Thyroid gland (tissue), 4 donors: ENCODE measurements around the gene SFXN2. TPM values are rescaled to one million over a fixed set of nuclear protein-coding genes. Genes with fewer than 3 reads are reported as not detected.

Experiments used
- DNase-seq, 2 donors: peaks; one replicate each; pipeline ENCODE4 v3.0.0-alpha.2; 2019
- H3K27ac ChIP-seq, 3 donors: fragments of 200-600 bp; sonication (generic); 1 replicate in 2 of 3; 2 replicates in 1 of 3; pipeline ENCODE4 v1.5.1; 2016 to 2019; ENCODE audit warnings: mild to moderate bottlenecking in 1 of 3, moderate library complexity in 1 of 3
- H3K27me3 ChIP-seq: fragments of 200-600 bp; sonication (generic); one replicate; pipeline ENCODE4 v1.5.1; 2019
- H3K36me3 ChIP-seq, 2 donors: fragments of 200-600 bp; sonication (generic); one replicate each; pipeline ENCODE4 v1.5.1; 2016 to 2019
- H3K4me1 ChIP-seq, 2 donors: fragments of 200-600 bp; sonication (generic); one replicate each; pipeline ENCODE4 v1.5.1; 2017 to 2019
- H3K4me3 ChIP-seq, 3 donors: fragments of 200-600 bp; sonication (generic); replicated peaks in 1 of 3; 1 replicate in 2 of 3; 2 replicates in 1 of 3; pipeline ENCODE4 v1.5.1; 2016; ENCODE audit warnings: mild to moderate bottlenecking in 1 of 3
- H3K9me3 ChIP-seq: fragments of 200-600 bp; sonication (generic); one replicate; pipeline ENCODE4 v1.5.1; 2017
- POLR2A ChIP-seq, 2 donors: fragments of 450-650 bp; IDR thresholded peaks; one replicate each; pipeline ENCODE4 v1.6.1; 2017; ENCODE audit warnings: antibody characterized with exemption in 2 of 2, mild to moderate bottlenecking in 2 of 2, moderate library complexity in 1 of 2
- WGBS, 2 donors: methylation state at CpG; one replicate each; pipeline ENCODE4 v1.1.5; 2017; 5-methylcytosine and 5-hydroxymethylcytosine counted together
- intact Hi-C: fragments of 100-400 bp; cut with DNase I; formaldehyde crosslinking; loops from one replicate; pipeline ENCODE4 v1.15.1; 2023
- total RNA-seq, 4 donors: library from RNA; depleted of rRNA; stranded (reverse); fragments of >200 nt; gene quantifications; one replicate each; pipeline ENCODE4 v1.2.3, GENCODE V29; 2016
- TF ChIP-seq, protein P1 (sequence below), 6 experiments: fragments of 200-600 bp in 3 of 6; fragments of 450-650 bp in 3 of 6; sonication (generic) in 3 of 6; IDR thresholded peaks; one replicate each; pipeline ENCODE4 v1.5.1; 2016 to 2019; ENCODE audit warnings: antibody characterized with exemption in 6 of 6, mild to moderate bottlenecking in 2 of 6, inconsistent platforms in 1 of 6, moderate library complexity in 1 of 6

The SFXN2 gene
- total RNA-seq, 4 donors from 2014 or later = 5.1 to 38.4 (median 20.9) TPM

DNA sequence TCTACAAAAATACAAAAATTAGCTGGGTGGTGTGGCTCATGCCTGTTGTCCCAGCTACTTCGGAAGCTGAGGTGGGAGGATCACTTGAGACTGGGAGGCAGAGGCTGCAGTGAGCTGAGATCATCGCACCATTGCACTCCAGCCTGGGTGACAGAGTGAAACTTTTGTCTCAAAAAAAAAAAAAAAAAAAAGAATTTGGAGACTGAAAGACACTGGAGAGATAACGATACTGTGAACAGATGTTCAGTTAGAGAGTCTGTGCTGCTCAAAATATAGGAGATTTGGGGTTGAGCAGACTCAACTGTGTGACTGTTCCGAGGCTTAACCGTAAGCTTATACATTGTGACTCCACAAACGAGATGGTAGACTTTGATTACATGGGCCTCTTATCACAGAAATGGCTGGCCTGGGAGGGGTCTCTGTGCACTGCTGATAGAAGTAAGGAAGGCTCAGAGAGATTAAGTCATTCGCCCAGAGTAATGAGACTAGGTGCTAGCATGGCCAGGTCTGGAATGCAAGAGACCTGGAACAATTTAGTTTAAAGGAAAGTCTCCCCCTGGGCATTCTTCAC is 48.7 kb downstream of the SFXN2 start:
- intact Hi-C loops = no loop called here
- Histone ChIP-seq H3K27me3 (no peaks in the 10 kb centered on the region), H3K36me3 (no peaks in the 10 kb centered on the region), H3K9me3 (no peaks in the 10 kb centered on the region), H3K27ac (peak overlapping the region; percentile 3 to 53 (median 13)), H3K4me3 (no peak overlapping the region), H3K4me1 (peaks cover 76 to 82% of the 10 kb centered on the region in 2 donors)
- TF ChIP-seq, protein P1, sequence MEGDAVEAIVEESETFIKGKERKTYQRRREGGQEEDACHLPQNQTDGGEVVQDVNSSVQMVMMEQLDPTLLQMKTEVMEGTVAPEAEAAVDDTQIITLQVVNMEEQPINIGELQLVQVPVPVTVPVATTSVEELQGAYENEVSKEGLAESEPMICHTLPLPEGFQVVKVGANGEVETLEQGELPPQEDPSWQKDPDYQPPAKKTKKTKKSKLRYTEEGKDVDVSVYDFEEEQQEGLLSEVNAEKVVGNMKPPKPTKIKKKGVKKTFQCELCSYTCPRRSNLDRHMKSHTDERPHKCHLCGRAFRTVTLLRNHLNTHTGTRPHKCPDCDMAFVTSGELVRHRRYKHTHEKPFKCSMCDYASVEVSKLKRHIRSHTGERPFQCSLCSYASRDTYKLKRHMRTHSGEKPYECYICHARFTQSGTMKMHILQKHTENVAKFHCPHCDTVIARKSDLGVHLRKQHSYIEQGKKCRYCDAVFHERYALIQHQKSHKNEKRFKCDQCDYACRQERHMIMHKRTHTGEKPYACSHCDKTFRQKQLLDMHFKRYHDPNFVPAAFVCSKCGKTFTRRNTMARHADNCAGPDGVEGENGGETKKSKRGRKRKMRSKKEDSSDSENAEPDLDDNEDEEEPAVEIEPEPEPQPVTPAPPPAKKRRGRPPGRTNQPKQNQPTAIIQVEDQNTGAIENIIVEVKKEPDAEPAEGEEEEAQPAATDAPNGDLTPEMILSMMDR (IDR thresholded peaks at IDR 0.05) = no peak
- TF ChIP-seq POLR2A (IDR thresholded peaks at IDR 0.05) = no peak
- WGBS, 2 donors = 77 to 80% methylated on average over 7 of the region's 7 CpGs
- DNase-seq = peak; percentile 38 to 40

DNA sequence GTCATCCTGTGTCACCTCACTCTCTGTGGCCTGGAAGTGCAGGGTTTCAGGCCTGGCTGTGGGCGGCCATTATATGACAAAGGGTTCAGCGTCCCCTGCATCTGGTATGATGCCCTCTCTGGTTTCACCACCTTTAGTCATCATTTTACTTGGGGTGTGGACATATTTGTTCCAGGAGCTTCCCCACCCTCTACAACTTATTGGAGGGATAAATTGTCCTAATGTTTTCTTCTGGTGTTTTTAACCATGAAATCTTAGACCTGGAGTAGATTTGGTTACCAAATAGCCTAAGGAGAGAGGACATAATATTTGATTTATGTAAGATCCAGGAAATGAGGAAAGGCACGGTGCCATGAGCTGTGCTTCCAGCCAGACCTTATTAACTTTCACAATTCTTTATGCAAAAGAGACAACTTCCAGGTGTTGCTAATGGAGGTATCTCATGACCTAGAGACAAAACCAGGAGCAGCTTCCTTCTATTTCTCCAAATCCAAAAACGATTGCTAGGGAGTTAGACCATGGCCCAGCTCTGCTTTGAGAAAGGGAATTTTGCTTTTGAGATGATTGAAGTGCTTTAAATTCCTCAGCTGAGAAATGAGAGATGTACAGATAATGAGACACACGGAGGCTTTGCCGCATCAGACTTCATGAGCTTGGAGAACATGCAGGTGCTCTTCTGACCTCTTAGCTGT is 50.2 kb downstream of the SFXN2 start:
- no peak for DNase-seq
- intact Hi-C loops = no loop called here
- 64 to 67% methylated on average over 6 of the region's 6 CpGs for WGBS, 2 donors
- H3K27me3 ChIP-seq = no peaks in the 10 kb centered on the region
- TF ChIP-seq POLR2A (IDR thresholded peaks at IDR 0.05) = no peak
- TF ChIP-seq, protein P1 (IDR thresholded peaks at IDR 0.05) = no peak
- no peak overlapping the region for H3K4me3 ChIP-seq
- no peaks in the 10 kb centered on the region for H3K9me3 ChIP-seq
- H3K27ac ChIP-seq = peak overlapping the region; percentile 4 to 62 (median 37)
- no peaks in the 10 kb centered on the region for H3K36me3 ChIP-seq
- H3K4me1 ChIP-seq = peaks cover 72 to 77% of the 10 kb centered on the region in 2 donors

DNA sequence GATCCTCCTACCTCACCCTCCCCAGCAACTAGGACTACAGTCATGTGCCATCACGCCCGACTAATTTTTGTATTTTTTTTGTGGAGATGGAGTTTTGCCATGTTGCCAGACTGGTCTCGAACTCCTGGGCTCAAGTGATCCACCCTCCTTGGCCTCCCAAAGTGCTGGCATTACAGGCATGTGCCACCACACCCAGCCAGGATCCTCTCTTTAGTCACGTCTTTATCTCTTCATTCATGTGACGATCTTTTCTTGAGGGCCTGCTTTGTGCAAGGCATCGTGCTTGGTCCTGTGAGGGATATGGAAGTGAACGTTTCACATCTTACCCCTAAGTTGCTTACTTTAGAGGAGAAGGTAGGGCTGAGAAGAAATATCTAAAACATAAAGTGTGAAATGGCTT is 50.9 kb downstream of the SFXN2 start:
- Histone ChIP-seq H3K27ac (peak overlapping the region in 2 of 3 donors; percentile 37 to 62), H3K36me3 (no peaks in the 10 kb centered on the region), H3K4me3 (no peak overlapping the region), H3K9me3 (no peaks in the 10 kb centered on the region), H3K4me1 (peaks cover 70 to 75% of the 10 kb centered on the region in 2 donors), H3K27me3 (no peaks in the 10 kb centered on the region)
- TF ChIP-seq POLR2A (IDR thresholded peaks at IDR 0.05) = no peak
- TF ChIP-seq, protein P1 (IDR thresholded peaks at IDR 0.05) = no peak
- intact Hi-C loops = no loop called here
- DNase-seq = no peak
- 59 to 68% methylated on average over 7 of the region's 7 CpGs for WGBS, 2 donors

DNA sequence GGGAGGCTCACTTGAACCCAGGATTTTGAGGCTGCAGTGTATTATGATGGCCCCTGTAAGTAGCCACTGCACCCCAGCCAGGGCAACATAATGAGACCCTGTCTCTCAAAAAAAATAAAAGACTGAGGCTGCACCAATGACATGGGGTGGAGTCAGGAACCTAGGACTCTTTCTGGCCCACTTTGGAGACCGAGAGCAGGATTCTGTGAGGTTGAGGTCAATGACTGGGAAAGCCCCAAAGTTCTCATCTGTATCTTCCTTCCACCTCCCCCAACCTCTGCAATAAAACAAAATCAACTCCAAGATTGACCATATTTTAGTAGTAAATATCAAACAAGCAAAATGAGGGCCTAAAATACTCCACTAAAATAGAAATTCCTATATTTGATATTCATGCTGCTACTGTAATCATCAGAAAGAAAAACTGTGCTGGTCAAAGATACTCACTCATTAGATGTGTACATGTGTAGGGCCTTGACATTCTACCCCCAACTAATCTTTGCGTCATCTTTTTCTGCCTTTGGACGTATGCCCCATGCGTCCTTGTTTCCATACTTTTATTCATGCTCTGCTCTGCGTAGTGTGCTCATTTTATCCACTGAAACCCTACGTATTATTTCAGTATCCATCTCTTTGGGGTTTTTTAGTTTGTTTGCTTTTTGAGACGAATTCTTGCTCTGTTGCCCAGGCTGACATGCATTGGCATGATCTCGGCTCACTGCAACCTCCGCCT is 53.2 kb downstream of the SFXN2 start:
- Histone ChIP-seq H3K27me3 (no peaks in the 10 kb centered on the region), H3K4me3 (no peak overlapping the region), H3K36me3 (no peaks in the 10 kb centered on the region), H3K27ac (peak overlapping the region in 2 of 3 donors; percentile 24 to 27), H3K4me1 (peaks cover 65 to 71% of the 10 kb centered on the region in 2 donors), H3K9me3 (no peaks in the 10 kb centered on the region)
- WGBS, 2 donors = 91 to 94% methylated on average over 9 of the region's 9 CpGs
- no peak for DNase-seq
- intact Hi-C loops = no loop called here
- no peak for TF ChIP-seq POLR2A (IDR thresholded peaks at IDR 0.05)
- TF ChIP-seq, protein P1 (IDR thresholded peaks at IDR 0.05) = no peak
